ENCODE measurements around the gene RC3H2. TPM values are rescaled to one million over a fixed set of nuclear protein-coding genes. Genes with fewer than 3 reads are reported as not detected.

RC3H2 gene, protein sequence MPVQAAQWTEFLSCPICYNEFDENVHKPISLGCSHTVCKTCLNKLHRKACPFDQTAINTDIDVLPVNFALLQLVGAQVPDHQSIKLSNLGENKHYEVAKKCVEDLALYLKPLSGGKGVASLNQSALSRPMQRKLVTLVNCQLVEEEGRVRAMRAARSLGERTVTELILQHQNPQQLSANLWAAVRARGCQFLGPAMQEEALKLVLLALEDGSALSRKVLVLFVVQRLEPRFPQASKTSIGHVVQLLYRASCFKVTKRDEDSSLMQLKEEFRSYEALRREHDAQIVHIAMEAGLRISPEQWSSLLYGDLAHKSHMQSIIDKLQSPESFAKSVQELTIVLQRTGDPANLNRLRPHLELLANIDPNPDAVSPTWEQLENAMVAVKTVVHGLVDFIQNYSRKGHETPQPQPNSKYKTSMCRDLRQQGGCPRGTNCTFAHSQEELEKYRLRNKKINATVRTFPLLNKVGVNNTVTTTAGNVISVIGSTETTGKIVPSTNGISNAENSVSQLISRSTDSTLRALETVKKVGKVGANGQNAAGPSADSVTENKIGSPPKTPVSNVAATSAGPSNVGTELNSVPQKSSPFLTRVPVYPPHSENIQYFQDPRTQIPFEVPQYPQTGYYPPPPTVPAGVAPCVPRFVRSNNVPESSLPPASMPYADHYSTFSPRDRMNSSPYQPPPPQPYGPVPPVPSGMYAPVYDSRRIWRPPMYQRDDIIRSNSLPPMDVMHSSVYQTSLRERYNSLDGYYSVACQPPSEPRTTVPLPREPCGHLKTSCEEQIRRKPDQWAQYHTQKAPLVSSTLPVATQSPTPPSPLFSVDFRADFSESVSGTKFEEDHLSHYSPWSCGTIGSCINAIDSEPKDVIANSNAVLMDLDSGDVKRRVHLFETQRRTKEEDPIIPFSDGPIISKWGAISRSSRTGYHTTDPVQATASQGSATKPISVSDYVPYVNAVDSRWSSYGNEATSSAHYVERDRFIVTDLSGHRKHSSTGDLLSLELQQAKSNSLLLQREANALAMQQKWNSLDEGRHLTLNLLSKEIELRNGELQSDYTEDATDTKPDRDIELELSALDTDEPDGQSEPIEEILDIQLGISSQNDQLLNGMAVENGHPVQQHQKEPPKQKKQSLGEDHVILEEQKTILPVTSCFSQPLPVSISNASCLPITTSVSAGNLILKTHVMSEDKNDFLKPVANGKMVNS
- total RNA-seq (ENCODE audit: low replicate concordance), result 49.9 and 56.7 TPM in 2 replicates

DNA sequence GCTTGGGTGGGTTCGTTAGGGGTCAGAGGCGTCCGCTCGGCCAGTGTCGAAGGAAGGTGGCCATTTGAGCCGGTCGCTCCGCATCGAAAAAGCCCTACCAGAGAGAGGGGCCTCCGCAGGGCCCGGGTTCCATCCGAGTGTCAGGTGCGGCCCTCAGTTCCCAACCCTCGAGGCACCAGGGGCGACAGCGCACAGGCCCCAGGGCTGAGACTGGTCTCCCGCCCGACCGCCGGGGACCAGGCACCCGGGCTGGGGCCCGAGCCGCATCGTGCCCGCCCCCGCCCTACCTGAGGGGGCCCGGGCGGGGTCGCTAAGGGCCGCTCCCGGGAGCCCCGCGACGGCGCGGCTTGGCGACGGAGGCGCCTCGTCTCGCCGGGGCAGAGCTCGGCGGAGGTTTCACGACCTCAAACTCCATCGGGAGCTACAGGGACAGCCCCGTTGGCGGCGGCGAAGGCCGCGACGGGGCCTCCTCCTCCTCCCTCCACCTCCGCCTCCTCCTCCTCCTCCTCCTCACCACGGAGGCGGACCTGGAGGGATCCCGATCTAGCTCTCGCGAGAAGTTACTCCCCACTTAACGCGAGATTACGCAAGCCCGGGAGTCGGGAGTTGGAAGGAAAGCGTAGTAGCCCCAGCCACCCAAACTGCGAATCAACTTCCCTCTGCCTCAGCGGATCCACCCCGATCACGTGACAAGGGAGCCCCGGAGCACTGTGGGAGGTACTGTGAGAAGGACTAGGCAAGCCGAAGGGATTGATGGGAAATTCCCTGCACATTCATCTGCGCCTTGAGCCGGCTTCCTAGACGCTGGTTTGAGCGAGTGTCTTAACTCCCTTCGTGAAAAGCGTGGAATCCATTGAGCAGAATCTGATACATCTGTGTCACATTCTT, at the start of gene RC3H2:
RC3H2 (minus strand) TSS at position 537 of the 888 bp plus-strand sequence. CDS start 7,850 bp downstream, outside the sequence.
- DNase-seq (ENCODE audit: low spot score), result peak; percentile 99
- Mint-ChIP-seq H3K4me1 (peaks cover 19% of the 10 kb centered on the region), H3K9me3 (no peaks in the 10 kb centered on the region), H3K36me3 (no peaks in the 10 kb centered on the region), H3K4me3 (peak within 1 kb of the TSS; percentile 96), H3K27ac (peak within 1 kb of the TSS; percentile 99), H3K27me3 (ENCODE audit: insufficient read depth, low read depth) (no peaks in the 10 kb centered on the region)
- H3K4me1 ChIP-seq, result peaks cover 13% of the 10 kb centered on the region
- no peaks in the 10 kb centered on the region for H3K9me3 ChIP-seq (ENCODE audit: low read depth)
- peaks cover 52% of the 10 kb centered on the region for H3F3A ChIP-seq (ENCODE audit: low read depth)
- peaks cover 37% of the 10 kb centered on the region for H4K20me1 ChIP-seq (ENCODE audit: low read depth)
- H3K9ac ChIP-seq, result peak within 1 kb of the TSS; percentile 98
- H2AFZ ChIP-seq (replicated peaks), result peak within 1 kb of the TSS; percentile 77
- H3K79me2 ChIP-seq (ENCODE audit: low read depth), result peaks cover 64% of the 10 kb centered on the region
- peak within 1 kb of the TSS; percentile 99 for H3K4me3 ChIP-seq
- peak within 1 kb of the TSS; percentile 93 for H3K27ac ChIP-seq
- no peaks in the 10 kb centered on the region for H3K27me3 ChIP-seq
- H3K36me3 ChIP-seq, result peaks cover 4% of the 10 kb centered on the region
- peak within 1 kb of the TSS; percentile 85 for H3K4me2 ChIP-seq
- TF ChIP-seq EZH2phosphoT487 (IDR thresholded peaks at IDR 0.05) (no peak), EZH2 (IDR thresholded peaks at IDR 0.05) (peak; percentile 42)

DNA sequence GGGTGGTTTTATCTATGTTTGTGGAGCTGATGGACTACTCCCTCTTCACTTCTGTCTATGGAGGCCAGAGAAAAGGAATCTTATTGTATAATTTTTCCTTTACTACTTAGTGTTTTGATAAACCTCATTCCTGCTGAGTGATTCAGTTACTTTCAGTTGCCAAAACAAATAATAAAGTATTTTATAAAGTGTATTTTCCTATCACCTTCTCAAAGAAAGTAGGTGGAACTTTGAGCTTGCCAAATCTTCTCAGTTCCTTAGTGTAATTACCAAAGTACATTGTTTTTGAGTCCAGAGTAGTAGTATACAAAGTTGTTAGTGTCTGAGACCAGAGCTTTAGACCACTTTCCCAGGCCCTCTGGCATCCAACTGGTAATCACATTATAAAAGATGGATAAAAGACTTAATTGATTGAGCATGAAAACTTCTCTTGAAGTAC, 49.1 kb upstream of the RC3H2 start:
- Mint-ChIP-seq H3K9me3 (peaks cover 2% of the 10 kb centered on the region), H3K27me3 (ENCODE audit: insufficient read depth, low read depth) (no peaks in the 10 kb centered on the region), H3K4me3 (no peak overlapping the region), H3K27ac (no peak overlapping the region), H3K36me3 (peaks cover 12% of the 10 kb centered on the region), H3K4me1 (no peaks in the 10 kb centered on the region)
- no peak for DNase-seq (ENCODE audit: low spot score)
- TF ChIP-seq, protein P1, sequence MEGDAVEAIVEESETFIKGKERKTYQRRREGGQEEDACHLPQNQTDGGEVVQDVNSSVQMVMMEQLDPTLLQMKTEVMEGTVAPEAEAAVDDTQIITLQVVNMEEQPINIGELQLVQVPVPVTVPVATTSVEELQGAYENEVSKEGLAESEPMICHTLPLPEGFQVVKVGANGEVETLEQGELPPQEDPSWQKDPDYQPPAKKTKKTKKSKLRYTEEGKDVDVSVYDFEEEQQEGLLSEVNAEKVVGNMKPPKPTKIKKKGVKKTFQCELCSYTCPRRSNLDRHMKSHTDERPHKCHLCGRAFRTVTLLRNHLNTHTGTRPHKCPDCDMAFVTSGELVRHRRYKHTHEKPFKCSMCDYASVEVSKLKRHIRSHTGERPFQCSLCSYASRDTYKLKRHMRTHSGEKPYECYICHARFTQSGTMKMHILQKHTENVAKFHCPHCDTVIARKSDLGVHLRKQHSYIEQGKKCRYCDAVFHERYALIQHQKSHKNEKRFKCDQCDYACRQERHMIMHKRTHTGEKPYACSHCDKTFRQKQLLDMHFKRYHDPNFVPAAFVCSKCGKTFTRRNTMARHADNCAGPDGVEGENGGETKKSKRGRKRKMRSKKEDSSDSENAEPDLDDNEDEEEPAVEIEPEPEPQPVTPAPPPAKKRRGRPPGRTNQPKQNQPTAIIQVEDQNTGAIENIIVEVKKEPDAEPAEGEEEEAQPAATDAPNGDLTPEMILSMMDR (IDR thresholded peaks at IDR 0.05), result no peak
- TF ChIP-seq EZH2 (IDR thresholded peaks at IDR 0.05) (no peak), EZH2phosphoT487 (IDR thresholded peaks at IDR 0.05) (no peak)
- Histone ChIP-seq H3K27me3 (no peaks in the 10 kb centered on the region), H3K4me3 (no peak overlapping the region), H3K36me3 (no peaks in the 10 kb centered on the region), H3K4me1 (no peaks in the 10 kb centered on the region), H2AFZ (replicated peaks) (no peak overlapping the region), H3K27ac (no peak overlapping the region), H3K9ac (no peak overlapping the region), H4K20me1 (ENCODE audit: low read depth) (peaks cover 60% of the 10 kb centered on the region), H3K9me3 (ENCODE audit: low read depth) (no peaks in the 10 kb centered on the region), H3K79me2 (ENCODE audit: low read depth) (peaks cover 84% of the 10 kb centered on the region), H3K4me2 (no peak overlapping the region), H3F3A (ENCODE audit: low read depth) (no peaks in the 10 kb centered on the region)

DNA sequence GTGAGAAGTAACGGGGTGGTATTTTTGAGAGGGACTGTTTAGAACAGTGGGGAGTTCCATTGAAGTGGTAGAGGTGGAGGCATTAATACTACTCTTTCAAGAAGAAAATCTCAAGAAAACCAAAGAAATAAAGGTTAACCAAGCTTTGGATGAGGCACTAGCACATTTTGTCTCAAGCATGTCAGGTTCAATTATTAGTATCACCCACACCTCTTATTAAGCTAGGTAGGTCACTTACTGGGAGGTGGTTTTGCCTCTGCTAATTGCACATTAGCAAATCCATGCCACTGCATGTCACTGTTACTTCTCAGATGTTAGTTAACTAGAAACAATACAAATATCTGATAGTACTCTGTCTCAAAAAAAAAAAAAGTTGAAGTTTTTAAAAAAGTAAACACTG, 45.9 kb upstream of the RC3H2 start:
- no peak overlapping the region for H3K4me3 Mint-ChIP-seq
- Histone ChIP-seq H3K4me2 (no peak overlapping the region), H3K4me3 (no peak overlapping the region), H3K9me3 (ENCODE audit: low read depth) (no peaks in the 10 kb centered on the region), H3K27ac (no peak overlapping the region), H3K27me3 (no peaks in the 10 kb centered on the region), H3K36me3 (no peaks in the 10 kb centered on the region), H3K79me2 (ENCODE audit: low read depth) (peaks cover 100% of the 10 kb centered on the region), H2AFZ (replicated peaks) (no peak overlapping the region), H4K20me1 (ENCODE audit: low read depth) (peaks cover 89% of the 10 kb centered on the region), H3F3A (ENCODE audit: low read depth) (no peaks in the 10 kb centered on the region), H3K4me1 (peaks cover 14% of the 10 kb centered on the region), H3K9ac (no peak overlapping the region)
- H3K4me1 Mint-ChIP-seq, result peaks cover 13% of the 10 kb centered on the region
- H3K36me3 Mint-ChIP-seq, result peaks cover 7% of the 10 kb centered on the region
- no peak for DNase-seq (ENCODE audit: low spot score)
- H3K27ac Mint-ChIP-seq, result no peak overlapping the region
- peaks cover 2% of the 10 kb centered on the region for H3K9me3 Mint-ChIP-seq
- TF ChIP-seq, protein P1 (IDR thresholded peaks at IDR 0.05), result no peak
- TF ChIP-seq EZH2 (IDR thresholded peaks at IDR 0.05) (no peak), EZH2phosphoT487 (IDR thresholded peaks at IDR 0.05) (no peak)
- H3K27me3 Mint-ChIP-seq (ENCODE audit: insufficient read depth, low read depth), result no peaks in the 10 kb centered on the region
